Measurements from ENCODE around the gene PCNX2. TPM values are rescaled to one million over a fixed set of nuclear protein-coding genes. Genes with fewer than 3 reads are reported as not detected.

PCNX2 gene
- total RNA-seq, 2 donors from 2014 or later, result 24.1 to 72.1 TPM

GRCh38 chr1:233320023-233320422 is 24.5 kb upstream of the PCNX2 start:
- Histone ChIP-seq H3K4me3 (no peak overlapping the region), H3K27me3 (no peaks in the 10 kb centered on the region), H3K36me3 (replicated peaks in 1 of 2; ENCODE audit: insufficient read depth in 1 of 2, low read depth in 2 of 2) (no peaks in the 10 kb centered on the region), H3K27ac (no peak overlapping the region), H3K4me1 (peaks cover 27% of the 10 kb centered on the region), H3K9me3 (peaks cover 0 to 5% (median 0%) of the 10 kb centered on the region in 3 donors)
- TF ChIP-seq POLR2A (IDR thresholded peaks at IDR 0.05) (no peak), CTCF (IDR thresholded peaks at IDR 0.05) (no peak)
- 72 to 83% methylated on average over 2 of the region's 2 CpGs for WGBS, 2 donors
- ATAC-seq, result no peak
- intact Hi-C loops (cut with DNase I), result no loop called here
- DNase-seq, result no peak

GRCh38 chr1:233319272-233319671 is 23.7 kb upstream of the PCNX2 start:
- Histone ChIP-seq H3K27ac (no peak overlapping the region), H3K9me3 (peaks cover 0 to 5% (median 0%) of the 10 kb centered on the region in 3 donors), H3K27me3 (no peaks in the 10 kb centered on the region), H3K36me3 (replicated peaks in 1 of 2; ENCODE audit: insufficient read depth in 1 of 2, low read depth in 2 of 2) (no peaks in the 10 kb centered on the region), H3K4me3 (no peak overlapping the region), H3K4me1 (peaks cover 30% of the 10 kb centered on the region)
- TF ChIP-seq POLR2A (IDR thresholded peaks at IDR 0.05) (no peak), CTCF (IDR thresholded peaks at IDR 0.05) (no peak)
- WGBS, 2 donors, result 79 to 83% methylated on average over 6 of the region's 6 CpGs
- no peak for DNase-seq
- no peak for ATAC-seq
- intact Hi-C loops (cut with DNase I), result no loop called here

- TF ChIP-seq CTCF (IDR thresholded peaks at IDR 0.05) (no peak), POLR2A (IDR thresholded peaks at IDR 0.05) (no peak)
- Histone ChIP-seq H3K9me3 (peaks cover 0 to 5% (median 0%) of the 10 kb centered on the region in 3 donors), H3K4me1 (peaks cover 21% of the 10 kb centered on the region), H3K36me3 (replicated peaks in 1 of 2; ENCODE audit: insufficient read depth in 1 of 2, low read depth in 2 of 2) (no peaks in the 10 kb centered on the region), H3K4me3 (no peak overlapping the region), H3K27me3 (no peaks in the 10 kb centered on the region), H3K27ac (peak overlapping the region in 3 of 4 donors; percentile 12 to 69 (median 51))
- 7 to 13% methylated on average over 1 of the region's 1 CpG for WGBS, 2 donors
- no peak for ATAC-seq
- no peak for DNase-seq
- intact Hi-C loops (cut with DNase I), result no loop called here
These were observed 20.9 kb upstream of the PCNX2 start for GRCh38 chr1:233316473-233316872.

GRCh38 chr1:233315718-233316301 is 20.3 kb upstream of the PCNX2 start:
- intact Hi-C loops (cut with DNase I), result no loop called here
- 3 to 16% methylated on average over 1 of the region's 1 CpG for WGBS, 2 donors
- Histone ChIP-seq H3K9me3 (peaks cover 0 to 5% (median 0%) of the 10 kb centered on the region in 3 donors), H3K36me3 (replicated peaks in 1 of 2; ENCODE audit: insufficient read depth in 1 of 2, low read depth in 2 of 2) (no peaks in the 10 kb centered on the region), H3K4me1 (peaks cover 21% of the 10 kb centered on the region), H3K4me3 (no peak overlapping the region), H3K27ac (peak overlapping the region; percentile 12 to 69 (median 40)), H3K27me3 (no peaks in the 10 kb centered on the region)
- DNase-seq, result peak in 1 of 4 donors; percentile 14
- ATAC-seq, result peak; percentile 65
- TF ChIP-seq POLR2A (IDR thresholded peaks at IDR 0.05) (no peak), CTCF (IDR thresholded peaks at IDR 0.05) (no peak)

All from body of pancreas (tissue), 4 donors.